GM21737 (cell line): ENCODE data around the gene KNDC1.

ENCODE experiments used
- ATAC-seq: cut with Tn5 transposase; IDR thresholded peaks from one replicate; pipeline ENCODE4 v1.9.1; 2021; ENCODE audit warnings: mild to moderate bottlenecking, moderate library complexity; ENCODE audit not compliant: unreplicated experiment

Gene KNDC1

GRCh38 chr10:133187906-133188681 lies 28.1 kb downstream of the KNDC1 start:
- no peak for ATAC-seq

GRCh38 chr10:133189256-133189655 lies 29.2 kb downstream of the KNDC1 start:
- no peak for ATAC-seq

GRCh38 chr10:133189726-133190125 lies 29.7 kb downstream of the KNDC1 start:
- ATAC-seq, result no peak

GRCh38 chr10:133190225-133190624 lies 30.2 kb downstream of the KNDC1 start:
- no peak for ATAC-seq

GRCh38 chr10:133191651-133192050 lies 31.6 kb downstream of the KNDC1 start:
- ATAC-seq, result no peak

- ATAC-seq, result no peak
Measured at GRCh38 chr10:133194151-133194550, 34.1 kb downstream of the KNDC1 start.

GRCh38 chr10:133195096-133195495 lies 35.1 kb downstream of the KNDC1 start:
- ATAC-seq, result no peak

- no peak for ATAC-seq
Measured at GRCh38 chr10:133195611-133196010, 35.6 kb downstream of the KNDC1 start.

GRCh38 chr10:133196221-133196915 lies 36.3 kb downstream of the KNDC1 start:
- no peak for ATAC-seq

GRCh38 chr10:133196936-133197758 lies 37.1 kb downstream of the KNDC1 start:
- no peak for ATAC-seq

- no peak for ATAC-seq
Measured at GRCh38 chr10:133197786-133198185, 37.8 kb downstream of the KNDC1 start.

GRCh38 chr10:133198206-133198605 lies 38.2 kb downstream of the KNDC1 start:
- ATAC-seq, result no peak

GRCh38 chr10:133198621-133199487 lies 38.8 kb downstream of the KNDC1 start:
- no peak for ATAC-seq

- no peak for ATAC-seq
Measured at GRCh38 chr10:133199488-133199885, 39.5 kb downstream of the KNDC1 start.

- ATAC-seq, result no peak
Measured at GRCh38 chr10:133199992-133200611, 40.1 kb downstream of the KNDC1 start.

GRCh38 chr10:133200621-133201031 lies 40.6 kb downstream of the KNDC1 start:
- no peak for ATAC-seq

- ATAC-seq, result no peak
Measured at GRCh38 chr10:133201151-133201947, 41.3 kb downstream of the KNDC1 start.

GRCh38 chr10:133201948-133202725 lies 42.1 kb downstream of the KNDC1 start:
- no peak for ATAC-seq
